PC-9 (cell line): Measurements from ENCODE around the gene SLC30A5.

Experiments
- CTCF ChIP-seq: fragments of 200-600 bp; sonication (generic); conservative IDR thresholded peaks from 2 replicates; pipeline ENCODE4 v1.6.1; 2017; ENCODE audit warnings: mixed run types, antibody characterized with exemption, mild to moderate bottlenecking, moderate library complexity
- EZH2 ChIP-seq: fragments of 200-600 bp; sonication (generic); IDR thresholded peaks from 2 replicates; pipeline ENCODE4 v1.8.0; 2017; ENCODE audit warnings: antibody characterized with exemption, low read depth

GRCh38 chr5:69052181-69052580 is 41.6 kb upstream of the SLC30A5 start:
- no peak for TF ChIP-seq CTCF
- TF ChIP-seq EZH2, result no peak
